ENCODE measurements around the gene CGB3.

CGB3 gene

GRCh38 chr19:49017666-49018351 is 6.3 kb downstream of the CGB3 start:
- Histone ChIP-seq H3K36me3 (ENCODE audit: low read depth) (peaks cover 8% of the 10 kb centered on the region), H3K9me3 (ENCODE audit: severe bottlenecking) (no peaks in the 10 kb centered on the region), H3K4me3 (ENCODE audit: severe bottlenecking) (peak overlapping the region; percentile 41), H3K4me1 (ENCODE audit: insufficient read depth, poor library complexity, severe bottlenecking) (no peaks in the 10 kb centered on the region), H3K27me3 (ENCODE audit: insufficient read depth, poor library complexity, severe bottlenecking) (no peaks in the 10 kb centered on the region), H3K27ac (ENCODE audit: poor library complexity, severe bottlenecking) (peak overlapping the region; percentile 64)
- TF ChIP-seq CTCF (IDR thresholded peaks at IDR 0.05; ENCODE audit: poor library complexity, severe bottlenecking), result peak; percentile 52
- peak; percentile 66 for DNase-seq (ENCODE audit: low spot score)
- ATAC-seq (ENCODE audit: low read depth), result peak; percentile 65

- H3K27me3 ChIP-seq (ENCODE audit: insufficient read depth, poor library complexity, severe bottlenecking), result no peaks in the 10 kb centered on the region
- no peak for TF ChIP-seq CTCF (IDR thresholded peaks at IDR 0.05; ENCODE audit: poor library complexity, severe bottlenecking)
- peaks cover 15% of the 10 kb centered on the region for H3K36me3 ChIP-seq (ENCODE audit: low read depth)
- DNase-seq (ENCODE audit: low spot score) (no peak), ATAC-seq (ENCODE audit: low read depth) (no peak)
- peak within 1 kb of the TSS; percentile 64 for H3K27ac ChIP-seq (ENCODE audit: poor library complexity, severe bottlenecking)
- no peaks in the 10 kb centered on the region for H3K4me1 ChIP-seq (ENCODE audit: insufficient read depth, poor library complexity, severe bottlenecking)
- H3K9me3 ChIP-seq (ENCODE audit: severe bottlenecking), result no peaks in the 10 kb centered on the region
- H3K4me3 ChIP-seq (ENCODE audit: severe bottlenecking), result peak within 1 kb of the TSS; percentile 41
Observed at GRCh38 chr19:49017041-49017665, 7.0 kb downstream of the CGB3 start, which contains the start of gene LHB. LHB (minus strand) TSS chr19:49017091; CDS start chr19:49017081, 10 bp downstream.

GRCh38 chr19:49016067-49016839 is 7.9 kb downstream of the CGB3 start:
- no peaks in the 10 kb centered on the region for H3K9me3 ChIP-seq (ENCODE audit: severe bottlenecking)
- H3K4me1 ChIP-seq (ENCODE audit: insufficient read depth, poor library complexity, severe bottlenecking), result no peaks in the 10 kb centered on the region
- H3K27ac ChIP-seq (ENCODE audit: poor library complexity, severe bottlenecking), result no peak overlapping the region
- no peak for ATAC-seq (ENCODE audit: low read depth)
- peak; percentile 68 for DNase-seq (ENCODE audit: low spot score)
- H3K27me3 ChIP-seq (ENCODE audit: insufficient read depth, poor library complexity, severe bottlenecking), result no peaks in the 10 kb centered on the region
- peaks cover 24% of the 10 kb centered on the region for H3K36me3 ChIP-seq (ENCODE audit: low read depth)
- no peak for TF ChIP-seq CTCF (IDR thresholded peaks at IDR 0.05; ENCODE audit: poor library complexity, severe bottlenecking)
- H3K4me3 ChIP-seq (ENCODE audit: severe bottlenecking), result no peak overlapping the region

- peak; percentile 61 for DNase-seq (ENCODE audit: low spot score)
- no peaks in the 10 kb centered on the region for H3K9me3 ChIP-seq (ENCODE audit: severe bottlenecking)
- no peak for TF ChIP-seq CTCF (IDR thresholded peaks at IDR 0.05; ENCODE audit: poor library complexity, severe bottlenecking)
- H3K4me1 ChIP-seq (ENCODE audit: insufficient read depth, poor library complexity, severe bottlenecking), result no peaks in the 10 kb centered on the region
- ATAC-seq (ENCODE audit: low read depth), result no peak
- H3K36me3 ChIP-seq (ENCODE audit: low read depth), result peaks cover 33% of the 10 kb centered on the region
- H3K27ac ChIP-seq (ENCODE audit: poor library complexity, severe bottlenecking), result no peak overlapping the region
- H3K4me3 ChIP-seq (ENCODE audit: severe bottlenecking), result no peak overlapping the region
- H3K27me3 ChIP-seq (ENCODE audit: insufficient read depth, poor library complexity, severe bottlenecking), result no peaks in the 10 kb centered on the region
Observed at GRCh38 chr19:49014870-49015255, 9.3 kb downstream of the CGB3 start.

All from RWPE2 (cell line).